A673 (cell line): Measurements from ENCODE around the gene CFAP221.

ENCODE experiments used
- EZH2 ChIP-seq: fragments of 200-600 bp; sonication (generic); IDR thresholded peaks from 2 replicates; pipeline ENCODE4 v1.6.1; 2017; ENCODE audit warnings: borderline replicate concordance, low read depth, mild to moderate bottlenecking, mixed read lengths, antibody characterized with exemption, low read length; ENCODE audit not compliant: poor library complexity, severe bottlenecking
- TF ChIP-seq, protein P1 (sequence below): fragments of 300-800, 200-600 bp; sonication (generic); conservative IDR thresholded peaks from 2 replicates; pipeline ENCODE4 v1.5.1; 2017; ENCODE audit warnings: low read depth, mild to moderate bottlenecking, antibody characterized with exemption, low read length, moderate library complexity, mixed read lengths

- TF ChIP-seq, protein P1, sequence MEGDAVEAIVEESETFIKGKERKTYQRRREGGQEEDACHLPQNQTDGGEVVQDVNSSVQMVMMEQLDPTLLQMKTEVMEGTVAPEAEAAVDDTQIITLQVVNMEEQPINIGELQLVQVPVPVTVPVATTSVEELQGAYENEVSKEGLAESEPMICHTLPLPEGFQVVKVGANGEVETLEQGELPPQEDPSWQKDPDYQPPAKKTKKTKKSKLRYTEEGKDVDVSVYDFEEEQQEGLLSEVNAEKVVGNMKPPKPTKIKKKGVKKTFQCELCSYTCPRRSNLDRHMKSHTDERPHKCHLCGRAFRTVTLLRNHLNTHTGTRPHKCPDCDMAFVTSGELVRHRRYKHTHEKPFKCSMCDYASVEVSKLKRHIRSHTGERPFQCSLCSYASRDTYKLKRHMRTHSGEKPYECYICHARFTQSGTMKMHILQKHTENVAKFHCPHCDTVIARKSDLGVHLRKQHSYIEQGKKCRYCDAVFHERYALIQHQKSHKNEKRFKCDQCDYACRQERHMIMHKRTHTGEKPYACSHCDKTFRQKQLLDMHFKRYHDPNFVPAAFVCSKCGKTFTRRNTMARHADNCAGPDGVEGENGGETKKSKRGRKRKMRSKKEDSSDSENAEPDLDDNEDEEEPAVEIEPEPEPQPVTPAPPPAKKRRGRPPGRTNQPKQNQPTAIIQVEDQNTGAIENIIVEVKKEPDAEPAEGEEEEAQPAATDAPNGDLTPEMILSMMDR, result no peak
- no peak for TF ChIP-seq EZH2
Measured at GRCh38 chr2:119680457-119681202, 136.4 kb downstream of the CFAP221 start.
